Gastrocnemius medialis (tissue), 4 donors: ENCODE results near the gene CPSF4L. TPM values are rescaled to one million over a fixed set of nuclear protein-coding genes. Genes with fewer than 3 reads are reported as not detected.

Experiments
- ATAC-seq, 2 donors: fragments of 150-250 bp; one replicate each; pipeline ENCODE4 v1.9.1; 2016
- DNase-seq, 2 donors: peaks; one replicate each; pipeline ENCODE4 v3.0.0-alpha.2; 2019
- H3K27ac ChIP-seq, 4 donors: fragments of 200-600 bp; sonication (generic); 1 replicate in 1 of 4; 2 replicates in 3 of 4; pipeline ENCODE4 v1.5.1; 2016 to 2018; ENCODE audit warnings: mild to moderate bottlenecking in 2 of 4, moderate library complexity in 1 of 4
- H3K27me3 ChIP-seq, 3 donors: fragments of 200-600 bp; sonication (generic) in 2 of 3; 1 replicate in 1 of 3; 2 replicates in 2 of 3; pipeline versions ENCODE4 v1.5.1 to v1.6.0; 2016 to 2019; ENCODE audit warnings: mild to moderate bottlenecking in 1 of 3, moderate library complexity in 1 of 3
- H3K36me3 ChIP-seq, 2 donors: fragments of 200-600 bp; sonication (generic) in 1 of 2; one replicate each; pipeline ENCODE4 v1.5.1; 2017 to 2018
- H3K4me1 ChIP-seq, 2 donors: fragments of 200-600 bp; sonication (generic) in 1 of 2; one replicate each; pipeline ENCODE4 v1.5.1; 2016 to 2017; ENCODE audit warnings: mild to moderate bottlenecking in 2 of 2
- H3K4me3 ChIP-seq, 4 donors: fragments of 200-600 bp; sonication (generic) in 3 of 4; 1 replicate in 1 of 4; 2 replicates in 3 of 4; pipeline ENCODE4 v1.5.1; 2016 to 2019; ENCODE audit warnings: mild to moderate bottlenecking in 2 of 4
- H3K9me3 ChIP-seq, 3 donors: fragments of 200-600 bp; sonication (generic) in 2 of 3; 1 replicate in 1 of 3; 2 replicates in 2 of 3; pipeline ENCODE4 v1.5.1; 2016 to 2019
- POLR2A ChIP-seq, 2 donors: fragments of 450-650 bp; IDR thresholded peaks; one replicate each; pipeline ENCODE4 v1.6.1; 2017; ENCODE audit warnings: antibody characterized with exemption in 2 of 2, mild to moderate bottlenecking in 2 of 2, moderate library complexity in 2 of 2
- in situ Hi-C, 4 donors: fragments of 200-750 bp; cut with MboI; loops; one replicate each; pipeline versions ENCODE4 v1.15.0 to v1.8.0; 2017; ENCODE audit warnings: low sequenced_read_pairs in 4 of 4
- intact Hi-C: fragments of 100-400 bp; cut with DNase I; formaldehyde crosslinking; loops from one replicate; pipeline ENCODE4 v1.15.1; 2023; ENCODE audit warnings: low total_unique reads
- total RNA-seq, 4 donors: library from RNA; depleted of rRNA; stranded (reverse); fragments of >200 nt; gene quantifications; one replicate each; pipeline versions ENCODE4 v1.1.0 to v1.2.3, GENCODE V29; 2016
- TF ChIP-seq, protein P1 (sequence below), 5 experiments: fragments of 450-650 bp in 3 of 5; fragments of 200-600 bp in 2 of 5; sonication (generic) in 2 of 5; IDR thresholded peaks in 4 of 5; conservative IDR thresholded peaks in 1 of 5; 1 replicate in 4 of 5; 2 replicates in 1 of 5; pipeline ENCODE4 v1.5.1; 2016 to 2019; ENCODE audit warnings: antibody characterized with exemption in 5 of 5, mild to moderate bottlenecking in 3 of 5, moderate library complexity in 3 of 5

Gene CPSF4L
- total RNA-seq, 4 donors from 2014 or later: not detected

DNA sequence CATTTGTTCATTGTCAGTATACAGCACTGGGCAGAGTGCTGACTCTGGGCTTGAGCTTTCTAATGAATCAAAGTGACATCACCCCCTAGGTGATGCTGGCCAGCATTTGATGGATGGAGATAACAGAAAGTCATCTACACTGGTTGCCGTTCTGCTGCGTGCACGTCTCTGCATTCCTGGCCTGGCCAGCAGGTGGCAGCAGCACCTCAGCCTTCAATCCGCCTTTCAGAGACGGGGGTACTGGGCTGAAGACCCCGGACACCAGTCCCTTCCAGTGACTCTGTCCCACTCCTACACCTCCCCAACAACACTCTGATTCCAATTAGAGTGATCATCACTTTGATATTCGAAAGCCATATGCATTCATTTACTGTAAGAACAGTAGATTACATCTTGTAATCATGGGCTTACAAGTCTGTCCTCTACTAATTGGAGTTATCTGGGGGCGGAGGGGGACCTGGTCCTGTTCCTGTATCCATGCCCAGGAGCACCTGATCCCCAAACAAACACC, 6.0 kb downstream of the CPSF4L start:
- no peaks in the 10 kb centered on the region for H3K27me3 ChIP-seq
- no peak for TF ChIP-seq POLR2A (IDR thresholded peaks at IDR 0.05)
- TF ChIP-seq, protein P1, sequence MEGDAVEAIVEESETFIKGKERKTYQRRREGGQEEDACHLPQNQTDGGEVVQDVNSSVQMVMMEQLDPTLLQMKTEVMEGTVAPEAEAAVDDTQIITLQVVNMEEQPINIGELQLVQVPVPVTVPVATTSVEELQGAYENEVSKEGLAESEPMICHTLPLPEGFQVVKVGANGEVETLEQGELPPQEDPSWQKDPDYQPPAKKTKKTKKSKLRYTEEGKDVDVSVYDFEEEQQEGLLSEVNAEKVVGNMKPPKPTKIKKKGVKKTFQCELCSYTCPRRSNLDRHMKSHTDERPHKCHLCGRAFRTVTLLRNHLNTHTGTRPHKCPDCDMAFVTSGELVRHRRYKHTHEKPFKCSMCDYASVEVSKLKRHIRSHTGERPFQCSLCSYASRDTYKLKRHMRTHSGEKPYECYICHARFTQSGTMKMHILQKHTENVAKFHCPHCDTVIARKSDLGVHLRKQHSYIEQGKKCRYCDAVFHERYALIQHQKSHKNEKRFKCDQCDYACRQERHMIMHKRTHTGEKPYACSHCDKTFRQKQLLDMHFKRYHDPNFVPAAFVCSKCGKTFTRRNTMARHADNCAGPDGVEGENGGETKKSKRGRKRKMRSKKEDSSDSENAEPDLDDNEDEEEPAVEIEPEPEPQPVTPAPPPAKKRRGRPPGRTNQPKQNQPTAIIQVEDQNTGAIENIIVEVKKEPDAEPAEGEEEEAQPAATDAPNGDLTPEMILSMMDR (IDR thresholded peaks at IDR 0.05 in 4 of 5, conservative IDR thresholded peaks at IDR 0.05 in 1 of 5): peak; percentile 95 to 98 (median 97)
- no peaks in the 10 kb centered on the region for H3K9me3 ChIP-seq
- H3K36me3 ChIP-seq: no peaks in the 10 kb centered on the region
- no peak overlapping the region for H3K27ac ChIP-seq
- H3K4me1 ChIP-seq: no peaks in the 10 kb centered on the region
- in situ Hi-C loops (loop anchor here in 2 of 4 donors (5.0 to 10.0 kb wide), 2 partner anchors 59 to 117 kb away; partner anchors contain the start of gene CDC42EP4 (in 1 of the 2)), intact Hi-C loops (loop anchor here (1.0 kb wide), 1 partner anchor 115 kb away; no protein-coding TSS in a partner anchor)
- ATAC-seq: peak; percentile 60 to 75
- peak in 1 of 2 donors; percentile 15 for DNase-seq
- H3K4me3 ChIP-seq: no peak overlapping the region

DNA sequence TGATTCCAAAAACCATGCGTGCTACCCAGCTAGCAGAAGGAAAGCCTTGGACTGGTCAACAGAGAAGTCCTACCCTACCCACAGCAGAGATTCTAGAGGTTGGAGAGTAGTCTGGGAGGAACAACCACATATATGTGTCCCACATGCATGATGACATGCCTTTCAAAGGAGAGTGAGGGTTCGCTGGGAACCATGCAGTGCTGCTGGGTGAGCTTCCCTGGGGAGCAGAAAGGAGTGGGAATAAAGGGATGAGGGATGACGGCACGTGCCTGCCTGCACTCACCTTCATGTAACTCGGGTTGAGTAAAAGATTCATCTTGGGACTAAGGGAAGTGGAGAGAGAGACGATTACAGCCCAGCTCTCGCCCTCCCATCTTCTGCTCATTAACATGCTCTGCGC, 9.8 kb downstream of the CPSF4L start:
- intact Hi-C loops: no loop called here
- Histone ChIP-seq H3K4me3 (no peak overlapping the region), H3K4me1 (no peaks in the 10 kb centered on the region), H3K9me3 (no peaks in the 10 kb centered on the region), H3K27me3 (no peaks in the 10 kb centered on the region), H3K36me3 (peaks cover 0 to 6% of the 10 kb centered on the region in 2 donors), H3K27ac (no peak overlapping the region)
- TF ChIP-seq, protein P1 (IDR thresholded peaks at IDR 0.05 in 4 of 5, conservative IDR thresholded peaks at IDR 0.05 in 1 of 5): no peak
- no peak for TF ChIP-seq POLR2A (IDR thresholded peaks at IDR 0.05)
- DNase-seq (no peak), ATAC-seq (no peak)
- in situ Hi-C loops: loop anchor here in 3 of 4 donors (5.0 to 10.0 kb wide), 2 partner anchors 63 to 120 kb away; partner anchors contain the start of gene CDC42EP4 (in 1 of the 3)

DNA sequence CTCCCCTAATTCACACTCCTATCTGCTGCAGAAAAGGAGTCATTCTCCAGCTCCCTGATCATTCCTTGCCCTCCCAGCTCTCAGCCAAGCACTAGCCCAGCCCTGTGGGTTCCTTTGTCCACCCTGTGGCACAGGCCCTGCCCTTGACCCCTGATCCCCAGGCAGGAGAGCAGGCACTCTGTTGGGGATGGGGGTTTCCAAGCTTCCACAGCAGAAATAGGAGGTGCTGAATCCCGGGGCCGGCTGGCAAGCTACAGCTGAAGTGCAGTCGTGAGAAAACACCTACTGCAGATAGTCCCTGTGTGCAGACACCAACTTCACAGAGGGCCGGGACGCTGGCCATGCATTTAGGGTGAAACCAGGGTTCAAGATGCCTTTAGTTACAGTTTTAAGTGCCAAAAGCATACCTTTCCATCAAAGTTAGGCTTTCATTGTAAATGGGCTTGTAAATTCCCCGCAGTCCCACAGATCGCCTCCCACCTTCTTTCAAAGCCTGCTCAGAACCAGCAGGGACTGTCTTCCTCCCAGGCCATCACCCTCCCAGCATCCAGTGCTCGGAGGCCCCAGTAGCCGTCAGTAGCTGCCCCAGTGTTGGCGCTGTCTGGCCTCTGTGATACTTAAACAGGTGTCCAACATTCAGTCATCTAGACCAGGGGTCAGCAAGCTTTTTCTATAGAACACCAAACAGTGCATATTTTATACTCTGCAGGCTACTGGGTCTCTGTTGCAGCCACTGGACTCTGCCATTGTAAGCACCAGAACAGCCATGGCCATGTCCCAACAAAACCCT, 10.6 kb downstream of the CPSF4L start:
- in situ Hi-C loops (loop anchor here in 3 of 4 donors (5.0 to 10.0 kb wide), 2 partner anchors 64 to 121 kb away; partner anchors contain the start of gene CDC42EP4 (in 1 of the 3)), intact Hi-C loops (no loop called here)
- no peaks in the 10 kb centered on the region for H3K27me3 ChIP-seq
- TF ChIP-seq POLR2A (IDR thresholded peaks at IDR 0.05): no peak
- TF ChIP-seq, protein P1 (IDR thresholded peaks at IDR 0.05 in 4 of 5, conservative IDR thresholded peaks at IDR 0.05 in 1 of 5): no peak
- DNase-seq (no peak), ATAC-seq (no peak)
- no peak overlapping the region for H3K4me3 ChIP-seq
- no peaks in the 10 kb centered on the region for H3K9me3 ChIP-seq
- H3K27ac ChIP-seq: no peak overlapping the region
- H3K36me3 ChIP-seq: peaks cover 0 to 12% of the 10 kb centered on the region in 2 donors
- H3K4me1 ChIP-seq: no peaks in the 10 kb centered on the region

DNA sequence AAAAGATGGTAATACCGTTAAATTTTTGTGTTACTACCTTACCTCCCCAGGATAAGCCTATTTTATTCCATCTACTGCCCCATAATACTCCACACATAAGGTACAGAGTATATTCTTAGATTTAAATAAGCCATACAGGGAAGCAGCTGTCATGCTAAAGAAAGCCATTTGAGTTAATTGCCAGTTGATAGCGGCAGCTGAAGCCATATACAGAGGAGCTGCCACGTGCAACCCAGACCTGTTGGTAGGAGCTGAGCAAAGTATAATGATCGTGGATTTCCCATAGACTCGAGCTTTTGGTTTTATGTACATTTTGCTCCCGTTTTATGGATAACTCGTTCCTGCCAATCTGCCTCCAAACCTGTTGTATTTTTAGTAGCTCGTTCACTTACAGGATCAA, 12.0 kb downstream of the CPSF4L start:
- no peak for DNase-seq
- no peak for TF ChIP-seq POLR2A (IDR thresholded peaks at IDR 0.05)
- TF ChIP-seq, protein P1 (IDR thresholded peaks at IDR 0.05 in 4 of 5, conservative IDR thresholded peaks at IDR 0.05 in 1 of 5): no peak
- intact Hi-C loops: no loop called here
- in situ Hi-C loops: loop anchor here in 3 of 4 donors (5.0 to 10.0 kb wide), 2 partner anchors 65 to 123 kb away; partner anchors contain the start of gene CDC42EP4 (in 1 of the 3)
- Histone ChIP-seq H3K27me3 (no peaks in the 10 kb centered on the region), H3K36me3 (peaks cover 0 to 15% of the 10 kb centered on the region in 2 donors), H3K4me3 (no peak overlapping the region), H3K9me3 (no peaks in the 10 kb centered on the region), H3K27ac (no peak overlapping the region), H3K4me1 (no peaks in the 10 kb centered on the region)
- no peak for ATAC-seq
